T-helper 1 cell treated with Interleukin-12 subunit alpha and Interleukin-12 subunit beta and Interleukin-4 antibody, amounts not matched to agents 30 μg/mL and 1 μg/mL, for 36 hours (primary cell): ENCODE results near the gene INSRR.

Experiments
- H3K27ac Mint-ChIP-seq: one replicate; pipeline ENCODE4 v1.8.0; 2021; ENCODE audit warnings: mild to moderate bottlenecking, mixed read lengths
- H3K27me3 Mint-ChIP-seq: one replicate; pipeline ENCODE4 v1.8.0; 2021; ENCODE audit warnings: low read depth, mixed read lengths
- H3K36me3 Mint-ChIP-seq: one replicate; pipeline ENCODE4 v1.8.0; 2021; ENCODE audit warnings: low read depth, mixed read lengths
- H3K4me1 Mint-ChIP-seq: one replicate; pipeline ENCODE4 v1.8.0; 2021; ENCODE audit warnings: low read depth, mixed read lengths
- H3K4me3 Mint-ChIP-seq: one replicate; pipeline ENCODE4 v1.8.0; 2021; ENCODE audit warnings: mild to moderate bottlenecking, moderate library complexity, mixed read lengths
- H3K9me3 Mint-ChIP-seq: one replicate; pipeline ENCODE4 v1.8.0; 2021; ENCODE audit warnings: mixed read lengths

INSRR gene

DNA sequence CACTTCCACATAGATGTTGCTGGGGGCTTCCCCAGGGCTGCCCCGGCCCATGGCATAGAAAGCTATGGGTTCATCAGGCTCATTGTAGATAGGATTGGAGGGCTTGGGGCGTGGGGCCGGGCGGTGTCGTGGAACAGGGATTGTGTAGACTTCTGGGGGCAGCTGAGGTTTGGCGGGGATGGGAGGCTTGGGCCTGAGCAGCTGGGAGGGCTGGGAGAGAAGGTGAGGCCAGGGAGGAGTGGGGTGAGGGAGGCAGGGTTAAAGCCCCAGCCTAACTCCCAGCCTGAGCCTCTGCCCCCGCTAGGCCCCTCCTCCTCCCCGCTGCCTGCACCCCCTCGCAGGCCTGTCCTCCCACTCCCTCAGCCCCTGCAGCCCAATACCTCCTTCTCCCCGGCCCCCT, 49.6 kb downstream of the INSRR start:
- Mint-ChIP-seq H3K4me1 (peaks cover 71% of the 10 kb centered on the region), H3K4me3 (peak overlapping the region; percentile 83), H3K27ac (peak overlapping the region; percentile 94), H3K9me3 (no peaks in the 10 kb centered on the region), H3K36me3 (peaks cover 77% of the 10 kb centered on the region), H3K27me3 (no peaks in the 10 kb centered on the region)

- peaks cover 76% of the 10 kb centered on the region for H3K4me1 Mint-ChIP-seq
- peak overlapping the region; percentile 94 for H3K27ac Mint-ChIP-seq
- peaks cover 74% of the 10 kb centered on the region for H3K36me3 Mint-ChIP-seq
- no peaks in the 10 kb centered on the region for H3K27me3 Mint-ChIP-seq
- no peaks in the 10 kb centered on the region for H3K9me3 Mint-ChIP-seq
- H3K4me3 Mint-ChIP-seq: peak overlapping the region; percentile 83
These were observed 50.5 kb downstream of the INSRR start for GRCh38 chr1:156808186-156809030.

DNA sequence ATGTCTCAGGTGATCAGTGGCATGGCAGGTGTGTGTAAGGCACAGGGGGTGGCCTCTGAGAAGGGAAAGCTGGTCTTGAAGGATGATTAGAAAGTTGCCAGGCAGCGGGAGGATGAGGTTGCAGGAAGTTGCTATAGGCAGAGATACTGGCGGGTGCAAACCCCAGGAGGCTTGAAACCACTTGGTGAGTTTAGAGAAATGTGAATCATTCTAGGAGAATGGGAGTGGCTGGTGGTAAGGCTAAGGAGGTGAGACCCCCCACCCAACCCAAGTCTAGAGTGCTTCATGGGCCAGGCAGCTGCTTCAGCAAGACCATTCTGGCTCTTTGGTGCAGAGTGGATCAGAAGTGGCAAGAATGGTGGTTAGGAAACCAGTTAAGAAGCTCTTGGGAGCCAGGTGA, 51.3 kb downstream of the INSRR start:
- Mint-ChIP-seq H3K4me1 (peaks cover 72% of the 10 kb centered on the region), H3K9me3 (no peaks in the 10 kb centered on the region), H3K36me3 (peaks cover 71% of the 10 kb centered on the region), H3K27ac (peak overlapping the region; percentile 94), H3K27me3 (no peaks in the 10 kb centered on the region), H3K4me3 (peak overlapping the region; percentile 83)

- Mint-ChIP-seq H3K9me3 (no peaks in the 10 kb centered on the region), H3K36me3 (peaks cover 65% of the 10 kb centered on the region), H3K4me3 (peak overlapping the region; percentile 83), H3K4me1 (peaks cover 71% of the 10 kb centered on the region), H3K27me3 (no peaks in the 10 kb centered on the region), H3K27ac (peak overlapping the region; percentile 94)
These were observed 52.1 kb downstream of the INSRR start for GRCh38 chr1:156806512-156807440.

DNA sequence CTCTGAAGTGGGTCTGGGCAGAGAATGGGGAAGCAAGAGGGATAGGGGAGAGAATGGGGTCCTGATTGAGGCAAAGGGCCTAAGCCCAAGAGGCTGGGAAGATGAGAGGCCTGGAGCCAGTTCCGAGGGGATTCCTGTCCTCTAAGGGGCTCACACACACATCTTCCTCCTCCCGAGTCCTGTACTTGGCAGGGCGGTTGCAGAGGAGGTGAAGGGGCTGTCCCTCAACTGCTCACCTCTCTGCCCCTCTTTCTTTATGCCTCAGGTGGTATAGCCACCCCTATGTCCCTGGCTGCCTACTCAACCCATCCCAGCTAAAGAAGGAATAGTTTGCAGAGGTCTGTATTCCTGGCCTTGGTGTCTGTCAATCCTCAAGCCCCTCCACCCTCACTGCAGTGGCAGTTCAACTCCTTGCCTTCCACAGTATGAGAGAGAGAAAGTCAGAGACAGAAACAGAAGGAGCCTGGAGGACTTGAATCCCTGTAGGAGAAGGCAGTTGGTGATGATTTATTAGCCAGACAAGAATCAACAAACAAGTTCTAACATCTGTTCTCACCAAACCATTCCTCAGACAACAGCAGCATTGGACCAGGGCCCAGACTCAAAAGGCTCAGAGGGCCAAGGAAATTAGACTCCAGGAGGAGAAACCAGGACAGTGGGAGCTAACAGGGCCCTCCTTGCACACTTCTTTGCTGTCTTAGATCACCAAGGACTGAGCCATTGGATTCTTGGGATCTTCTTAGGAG, 53.0 kb downstream of the INSRR start:
- Mint-ChIP-seq H3K27me3 (no peaks in the 10 kb centered on the region), H3K4me1 (peaks cover 70% of the 10 kb centered on the region), H3K9me3 (no peaks in the 10 kb centered on the region), H3K4me3 (no peak overlapping the region), H3K36me3 (peaks cover 63% of the 10 kb centered on the region), H3K27ac (peak overlapping the region; percentile 67)

GRCh38 chr1:156804572-156805243, 54.2 kb downstream of the INSRR start:
- Mint-ChIP-seq H3K4me1 (peaks cover 75% of the 10 kb centered on the region), H3K27me3 (no peaks in the 10 kb centered on the region), H3K4me3 (no peak overlapping the region), H3K9me3 (no peaks in the 10 kb centered on the region), H3K27ac (peak overlapping the region; percentile 76), H3K36me3 (peaks cover 64% of the 10 kb centered on the region)

- peak overlapping the region; percentile 76 for H3K27ac Mint-ChIP-seq
- H3K27me3 Mint-ChIP-seq: no peaks in the 10 kb centered on the region
- peaks cover 59% of the 10 kb centered on the region for H3K36me3 Mint-ChIP-seq
These were observed 54.9 kb downstream of the INSRR start for GRCh38 chr1:156804026-156804425.

GRCh38 chr1:156803086-156803851, 55.6 kb downstream of the INSRR start:
- Mint-ChIP-seq H3K4me3 (no peak overlapping the region), H3K4me1 (peaks cover 65% of the 10 kb centered on the region), H3K9me3 (no peaks in the 10 kb centered on the region), H3K36me3 (peaks cover 52% of the 10 kb centered on the region), H3K27ac (peak overlapping the region; percentile 75), H3K27me3 (no peaks in the 10 kb centered on the region)

More at GRCh38 chr1:156804026-156804425, 54.9 kb downstream of the INSRR start:
- no peak overlapping the region for H3K4me3 Mint-ChIP-seq
- H3K4me1 Mint-ChIP-seq: peaks cover 71% of the 10 kb centered on the region
- H3K9me3 Mint-ChIP-seq: no peaks in the 10 kb centered on the region

GRCh38 chr1:156802421-156802935, 56.4 kb downstream of the INSRR start:
- H3K27ac Mint-ChIP-seq: peak overlapping the region; percentile 75
- H3K9me3 Mint-ChIP-seq: no peaks in the 10 kb centered on the region
- H3K27me3 Mint-ChIP-seq: no peaks in the 10 kb centered on the region
- peaks cover 57% of the 10 kb centered on the region for H3K4me1 Mint-ChIP-seq
- no peak overlapping the region for H3K4me3 Mint-ChIP-seq
- peaks cover 45% of the 10 kb centered on the region for H3K36me3 Mint-ChIP-seq

- Mint-ChIP-seq H3K9me3 (no peaks in the 10 kb centered on the region), H3K27ac (peak overlapping the region; percentile 75), H3K4me3 (peak overlapping the region; percentile 3), H3K4me1 (peaks cover 51% of the 10 kb centered on the region), H3K27me3 (no peaks in the 10 kb centered on the region), H3K36me3 (peaks cover 43% of the 10 kb centered on the region)
These were observed 57.4 kb downstream of the INSRR start for GRCh38 chr1:156801409-156802121.

GRCh38 chr1:156797212-156797871, 61.6 kb downstream of the INSRR start:
- peaks cover 39% of the 10 kb centered on the region for H3K36me3 Mint-ChIP-seq
- H3K4me3 Mint-ChIP-seq: no peak overlapping the region
- H3K9me3 Mint-ChIP-seq: no peaks in the 10 kb centered on the region
- peaks cover 27% of the 10 kb centered on the region for H3K4me1 Mint-ChIP-seq
- H3K27ac Mint-ChIP-seq: no peak overlapping the region
- no peaks in the 10 kb centered on the region for H3K27me3 Mint-ChIP-seq

- H3K4me3 Mint-ChIP-seq: no peak overlapping the region
- H3K4me1 Mint-ChIP-seq: peaks cover 20% of the 10 kb centered on the region
- no peaks in the 10 kb centered on the region for H3K9me3 Mint-ChIP-seq
- no peak overlapping the region for H3K27ac Mint-ChIP-seq
- peaks cover 39% of the 10 kb centered on the region for H3K36me3 Mint-ChIP-seq
- H3K27me3 Mint-ChIP-seq: no peaks in the 10 kb centered on the region
These were observed 62.4 kb downstream of the INSRR start for GRCh38 chr1:156796340-156797097.
